Neural cell (in vitro differentiated cells): Measurements from ENCODE around the gene HJURP. TPM values are rescaled to one million over a fixed set of nuclear protein-coding genes. Genes with fewer than 3 reads are reported as not detected.
"Not testable (repeated sequence)": the region's sequence is repeated elsewhere in the genome, so short reads cannot be mapped to it uniquely, and the experiment has no call there.

Experiments
- H2AFZ ChIP-seq: fragments of 200-600, 300-800 bp; sonication (generic), shearing (Covaris generic); 2 replicates; pipeline ENCODE4 v1.6.0; 2014; ENCODE audit warnings: low read depth, mild to moderate bottlenecking, antibody characterized with exemption, low read length, moderate library complexity
- H3F3A ChIP-seq: fragments of 200-600 bp; shearing (Covaris generic); 2 replicates; pipeline ENCODE4 v1.6.1; 2016; ENCODE audit warnings: mild to moderate bottlenecking, moderate library complexity, mixed read lengths, antibody characterized with exemption, low read length; ENCODE audit not compliant: insufficient read depth, poor library complexity, severe bottlenecking
- H3K27ac ChIP-seq: fragments of 200-600, 300-800 bp; sonication (generic), shearing (Covaris generic); 2 replicates; pipeline ENCODE4 v1.5.1; 2014; ENCODE audit warnings: mild to moderate bottlenecking, low read length, moderate library complexity
- H3K27me3 ChIP-seq: fragments of 300-800, 200-600 bp; sonication (generic), shearing (Covaris generic); 2 replicates; pipeline ENCODE4 v1.6.0; 2014; ENCODE audit warnings: mild to moderate bottlenecking, low read depth, low read length, moderate library complexity; ENCODE audit not compliant: insufficient read depth
- H3K36me3 ChIP-seq: fragments of 300-800, 200-600 bp; sonication (generic), shearing (Covaris generic); 2 replicates; pipeline ENCODE4 v1.5.1; 2014; ENCODE audit warnings: mild to moderate bottlenecking, antibody characterized with exemption, low read length, moderate library complexity; ENCODE audit not compliant: insufficient read depth
- H3K4me2 ChIP-seq: fragments of 300-800, 200-600 bp; sonication (generic), shearing (Covaris generic); 2 replicates; pipeline ENCODE4 v1.6.0; 2014; ENCODE audit warnings: mild to moderate bottlenecking, low read length
- H3K4me3 ChIP-seq: fragments of 300-800, 200-600 bp; sonication (generic), shearing (Covaris generic); 2 replicates; pipeline ENCODE4 v1.5.1; 2014; ENCODE audit warnings: mild to moderate bottlenecking, low read length, moderate library complexity
- H3K79me2 ChIP-seq: fragments of 200-600 bp; shearing (Covaris generic); replicated peaks from 2 replicates; pipeline ENCODE4 v1.6.0; 2014; ENCODE audit warnings: mild to moderate bottlenecking, low read length, moderate library complexity; ENCODE audit not compliant: insufficient read depth
- H3K9ac ChIP-seq: fragments of 300-800, 200-600 bp; sonication (generic), shearing (Covaris generic); 2 replicates; pipeline ENCODE4 v1.6.1; 2016; ENCODE audit warnings: mild to moderate bottlenecking, low read length, mixed read lengths
- H3K9me2 ChIP-seq: fragments of 200-600 bp; shearing (Covaris generic); 2 replicates; pipeline ENCODE4 v1.6.1; 2016; ENCODE audit warnings: mild to moderate bottlenecking, low read length, mixed read lengths; ENCODE audit not compliant: insufficient read depth
- H3K9me3 ChIP-seq: fragments of 200-600, 300-800 bp; sonication (generic), shearing (Covaris generic); 2 replicates; pipeline ENCODE4 v1.6.1; 2016; ENCODE audit warnings: mild to moderate bottlenecking, mixed run types, low read length, moderate library complexity, mixed read lengths
- H4K20me1 ChIP-seq: fragments of 200-600 bp; shearing (Covaris generic); 2 replicates; pipeline ENCODE4 v1.6.1; 2016; ENCODE audit warnings: mild to moderate bottlenecking, mixed run types; ENCODE audit not compliant: insufficient read depth
- CTCF ChIP-seq: fragments of 450-650 bp; IDR thresholded peaks from 2 replicates; pipeline ENCODE4 v1.5.1; 2014; ENCODE audit warnings: antibody characterized with exemption, mild to moderate bottlenecking, moderate library complexity; ENCODE audit not compliant: poor library complexity, severe bottlenecking
- EP300 ChIP-seq: fragments of 450-650 bp; conservative IDR thresholded peaks from 2 replicates; pipeline ENCODE4 v1.6.1; 2014; ENCODE audit warnings: antibody characterized with exemption, mild to moderate bottlenecking, moderate library complexity; ENCODE audit not compliant: poor library complexity, severe bottlenecking
- EZH2 ChIP-seq: fragments of 200-600, 300-800 bp; shearing (Covaris generic), sonication (generic); IDR thresholded peaks from 2 replicates; pipeline ENCODE4 v1.6.1; 2014; ENCODE audit warnings: antibody characterized with exemption, low read length, borderline replicate concordance, mild to moderate bottlenecking; ENCODE audit not compliant: insufficient read depth, poor library complexity, severe bottlenecking
- MXI1 ChIP-seq: fragments of 450-650 bp; conservative IDR thresholded peaks from 2 replicates; pipeline ENCODE4 v1.6.1; 2014; ENCODE audit warnings: antibody characterized with exemption, mild to moderate bottlenecking; ENCODE audit not compliant: poor library complexity, severe bottlenecking
- POLR2AphosphoS5 ChIP-seq: IDR thresholded peaks from 2 replicates; pipeline ENCODE4 v1.6.1; 2012
- RAD21 ChIP-seq: fragments of 450-650 bp; conservative IDR thresholded peaks from 2 replicates; pipeline ENCODE4 v1.6.1; 2014; ENCODE audit warnings: antibody characterized with exemption, mild to moderate bottlenecking, moderate library complexity
- REST ChIP-seq: IDR thresholded peaks from 2 replicates; pipeline ENCODE4 v1.6.1; 2012; ENCODE audit warnings: borderline replicate concordance
- SMC3 ChIP-seq: fragments of 450-650 bp; conservative IDR thresholded peaks from 2 replicates; pipeline ENCODE4 v1.6.1; 2014; ENCODE audit warnings: antibody characterized with exemption, mild to moderate bottlenecking, moderate library complexity; ENCODE audit not compliant: poor library complexity
- TAF1 ChIP-seq: IDR thresholded peaks from 2 replicates; pipeline ENCODE4 v1.6.1; 2012; ENCODE audit warnings: low read depth
- polyA plus RNA-seq: library from polyadenylated mRNA; depleted of rRNA; stranded (reverse); fragments of >200 nt; gene quantifications from 2 replicates; pipeline ENCODE4 v1.2.3, GENCODE V29; 2014

HJURP gene
- polyA plus RNA-seq, 1 donor from 2014 or later = 1.3 TPM

GRCh38 chr2:233901367-233901766 lies 47.0 kb upstream of the HJURP start:
- H3K27me3 ChIP-seq = no peaks in the 10 kb centered on the region

GRCh38 chr2:233896253-233896652 lies 41.9 kb upstream of the HJURP start:
- not testable (repeated sequence) for H3K4me2 ChIP-seq, H2AFZ ChIP-seq, H3K79me2 ChIP-seq, H3K27me3 ChIP-seq, H3K9me2 ChIP-seq, H3K4me3 ChIP-seq, H3F3A ChIP-seq, H3K9ac ChIP-seq, H3K36me3 ChIP-seq, H3K9me3 ChIP-seq, H4K20me1 ChIP-seq, H3K27ac ChIP-seq

More at GRCh38 chr2:233901367-233901766, 47.0 kb upstream of the HJURP start:
- Histone ChIP-seq H4K20me1 (no peaks in the 10 kb centered on the region), H3K4me3 (no peak overlapping the region), H2AFZ (no peak overlapping the region), H3K9ac (no peak overlapping the region), H3K9me3 (no peaks in the 10 kb centered on the region), H3K9me2 (no peaks in the 10 kb centered on the region), H3K79me2 (no peaks in the 10 kb centered on the region), H3K27ac (no peak overlapping the region), H3K4me2 (no peak overlapping the region), H3K36me3 (no peaks in the 10 kb centered on the region), H3F3A (no peaks in the 10 kb centered on the region)
- TF ChIP-seq POLR2AphosphoS5 (no peak), EZH2 (no peak), MXI1 (no peak), EP300 (no peak), SMC3 (no peak), CTCF (no peak), RAD21 (no peak), TAF1 (no peak), REST (no peak)

GRCh38 chr2:233892793-233893192 lies 38.5 kb upstream of the HJURP start:
- H3K27ac ChIP-seq = no peak overlapping the region
- H3K27me3 ChIP-seq = no peaks in the 10 kb centered on the region
- H4K20me1 ChIP-seq = no peaks in the 10 kb centered on the region
- H2AFZ ChIP-seq = no peak overlapping the region
- no peaks in the 10 kb centered on the region for H3F3A ChIP-seq
- no peaks in the 10 kb centered on the region for H3K79me2 ChIP-seq
- no peak overlapping the region for H3K4me2 ChIP-seq
- no peak overlapping the region for H3K4me3 ChIP-seq
- peaks cover 3% of the 10 kb centered on the region for H3K9me2 ChIP-seq
- TF ChIP-seq CTCF (no peak), RAD21 (no peak), SMC3 (no peak), EZH2 (no peak)
- H3K9me3 ChIP-seq = no peaks in the 10 kb centered on the region
- H3K9ac ChIP-seq = no peak overlapping the region
- no peaks in the 10 kb centered on the region for H3K36me3 ChIP-seq
